Measurements from ENCODE around the gene TMIGD3. TPM values are rescaled to one million over a fixed set of nuclear protein-coding genes. Genes with fewer than 3 reads are reported as not detected.
A peak's percentile ranks its signal among the peaks of the same experiment; 100 is the strongest.

Gene TMIGD3
- total RNA-seq, 1 donor from 2014 or later: 0.85 TPM

- peak overlapping the region; percentile 76 for H3K27ac ChIP-seq (replicated peaks)
- TF ChIP-seq CTCF (IDR thresholded peaks at IDR 0.05; ENCODE audit: borderline replicate concordance): no peak
- DNase-seq: no peak
These were observed 28.9 kb downstream of the TMIGD3 start for GRCh38 chr1:111474521-111474920.

GRCh38 chr1:111474106-111474505 is 29.3 kb downstream of the TMIGD3 start:
- no peak for TF ChIP-seq CTCF (IDR thresholded peaks at IDR 0.05; ENCODE audit: borderline replicate concordance)
- Histone ChIP-seq H3K27ac (replicated peaks) (peak overlapping the region; percentile 76), H3K4me3 (peak overlapping the region; percentile 46), H3K27me3 (ENCODE audit: low read depth) (no peaks in the 10 kb centered on the region), H3K36me3 (peaks cover 42% of the 10 kb centered on the region), H3K9me3 (replicated peaks) (no peaks in the 10 kb centered on the region), H3K4me1 (peaks cover 43% of the 10 kb centered on the region)
- intact Hi-C loops (cut with micrococcal nuclease): no loop called here
- DNase-seq: no peak

More at GRCh38 chr1:111474521-111474920, 28.9 kb downstream of the TMIGD3 start:
- H3K9me3 ChIP-seq (replicated peaks): no peaks in the 10 kb centered on the region
- H3K4me1 ChIP-seq: peaks cover 43% of the 10 kb centered on the region
- intact Hi-C loops (cut with micrococcal nuclease): no loop called here
- peaks cover 38% of the 10 kb centered on the region for H3K36me3 ChIP-seq
- peak overlapping the region; percentile 46 for H3K4me3 ChIP-seq
- H3K27me3 ChIP-seq (ENCODE audit: low read depth): no peaks in the 10 kb centered on the region

- Histone ChIP-seq H3K36me3 (peaks cover 58% of the 10 kb centered on the region), H3K4me3 (no peak overlapping the region), H3K9me3 (replicated peaks) (no peaks in the 10 kb centered on the region), H3K4me1 (peaks cover 51% of the 10 kb centered on the region), H3K27ac (replicated peaks) (peak overlapping the region; percentile 76), H3K27me3 (ENCODE audit: low read depth) (no peaks in the 10 kb centered on the region)
- DNase-seq: no peak
- intact Hi-C loops (cut with micrococcal nuclease): no loop called here
- TF ChIP-seq CTCF (IDR thresholded peaks at IDR 0.05; ENCODE audit: borderline replicate concordance): no peak
These were observed 31.9 kb downstream of the TMIGD3 start for GRCh38 chr1:111471538-111471937.

GRCh38 chr1:111471012-111471411 is 32.4 kb downstream of the TMIGD3 start:
- no peak for TF ChIP-seq CTCF (IDR thresholded peaks at IDR 0.05; ENCODE audit: borderline replicate concordance)
- Histone ChIP-seq H3K9me3 (replicated peaks) (no peaks in the 10 kb centered on the region), H3K27ac (replicated peaks) (peak overlapping the region; percentile 76), H3K4me3 (no peak overlapping the region), H3K27me3 (ENCODE audit: low read depth) (no peaks in the 10 kb centered on the region), H3K4me1 (peaks cover 46% of the 10 kb centered on the region), H3K36me3 (peaks cover 62% of the 10 kb centered on the region)
- peak; percentile 35 for DNase-seq
- intact Hi-C loops (cut with micrococcal nuclease): no loop called here

GRCh38 chr1:111470596-111470995 is 32.8 kb downstream of the TMIGD3 start:
- intact Hi-C loops (cut with micrococcal nuclease): no loop called here
- no peak for TF ChIP-seq CTCF (IDR thresholded peaks at IDR 0.05; ENCODE audit: borderline replicate concordance)
- H3K36me3 ChIP-seq: peaks cover 66% of the 10 kb centered on the region
- H3K27ac ChIP-seq (replicated peaks): peak overlapping the region; percentile 49
- H3K4me1 ChIP-seq: peaks cover 42% of the 10 kb centered on the region
- DNase-seq: no peak
- no peaks in the 10 kb centered on the region for H3K27me3 ChIP-seq (ENCODE audit: low read depth)
- H3K9me3 ChIP-seq (replicated peaks): no peaks in the 10 kb centered on the region
- H3K4me3 ChIP-seq: no peak overlapping the region

All from left ventricle myocardium inferior (tissue), 1 donor.